VCaP (cell line): ENCODE measurements around the gene CTBP2.

Source experiments
- H3K27ac ChIP-seq: fragments of 450-650 bp; 2 replicates; pipeline ENCODE4 v1.5.1; 2017
- CTCF ChIP-seq: fragments of 450-650 bp; conservative IDR thresholded peaks from 2 replicates; pipeline ENCODE4 v1.5.1; 2017; ENCODE audit warnings: mild to moderate bottlenecking, moderate library complexity

CTBP2 gene

GRCh38 chr10:125177641-125178640 lies 17.6 kb upstream of the CTBP2 start:
- H3K27ac ChIP-seq = no peak overlapping the region
- no peak for TF ChIP-seq CTCF

- H3K27ac ChIP-seq = no peak overlapping the region
- TF ChIP-seq CTCF = no peak
Measured at GRCh38 chr10:125175807-125176206, 15.4 kb upstream of the CTBP2 start.

GRCh38 chr10:125174360-125174759 lies 14.0 kb upstream of the CTBP2 start:
- no peak for TF ChIP-seq CTCF
- H3K27ac ChIP-seq = no peak overlapping the region

GRCh38 chr10:125172694-125173093 lies 12.3 kb upstream of the CTBP2 start:
- H3K27ac ChIP-seq = no peak overlapping the region
- TF ChIP-seq CTCF = no peak

GRCh38 chr10:125171402-125172306 lies 11.3 kb upstream of the CTBP2 start:
- no peak overlapping the region for H3K27ac ChIP-seq
- no peak for TF ChIP-seq CTCF

GRCh38 chr10:125169915-125170314 lies 9.6 kb upstream of the CTBP2 start:
- H3K27ac ChIP-seq = peak overlapping the region; percentile 40; the same call in 1 of the 2 replicates
- no peak for TF ChIP-seq CTCF

GRCh38 chr10:125169279-125169678 lies 8.9 kb upstream of the CTBP2 start:
- no peak for TF ChIP-seq CTCF
- H3K27ac ChIP-seq = peak overlapping the region; percentile 40
